HEK293 (cell line): ENCODE measurements around the gene ADAMTS2.

Experiments
- CTCF ChIA-PET: fragments of 350-600 bp; formaldehyde crosslinking; extraction: SDS; loops from one replicate; lab custom pipeline; 2021; ENCODE audit warnings: antibody characterized with exemption; lab: Yijun Ruan, JAX
- POLR2A ChIA-PET: fragments of 300-600 bp; formaldehyde crosslinking; extraction: SDS; loops from one replicate; lab custom pipeline; 2020; ENCODE audit warnings: antibody characterized with exemption, inconsistent platforms; lab: Yijun Ruan, JAX
- H3K27ac ChIP-seq: fragments of 200-500 bp; sonication (Bioruptor generic); 2 replicates; pipeline ENCODE4 v1.5.1; 2014; ENCODE audit warnings: low read depth, low read length, control low read depth, inconsistent platforms; ENCODE audit errors: extremely low read depth
- H3K36me3 ChIP-seq, 2 experiments: fragments of 200-500 bp in 1 of 2; sonication (Bioruptor generic) in 1 of 2; 1 replicate in 1 of 2; 2 replicates in 1 of 2; pipeline ENCODE4 v1.5.1; 2014 to 2017; ENCODE audit warnings: inconsistent platforms in 2 of 2, low read length in 2 of 2; ENCODE audit not compliant: control insufficient read depth in 2 of 2, insufficient read depth in 1 of 2
- H3K4me1 ChIP-seq: fragments of 200-500 bp; sonication (Bioruptor generic); 2 replicates; pipeline ENCODE4 v1.5.1; 2014; ENCODE audit warnings: mild to moderate bottlenecking, low read length, inconsistent platforms; ENCODE audit not compliant: control insufficient read depth, insufficient read depth
- H3K4me3 ChIP-seq: 2 replicates; pipeline ENCODE4 v1.5.1; 2011; ENCODE audit warnings: low read depth, mild to moderate bottlenecking, control low read depth, low read length, moderate library complexity
- H3K9me3 ChIP-seq: fragments of 200-500 bp; sonication (Bioruptor generic); 2 replicates; pipeline ENCODE4 v1.5.1; 2014; ENCODE audit warnings: low read depth, low read length, inconsistent platforms; ENCODE audit not compliant: control insufficient read depth, insufficient read depth
- FEZF1 ChIP-seq: fragments of 450-650 bp; formaldehyde crosslinking; IDR thresholded peaks from 2 replicates; pipeline ENCODE4 v1.5.1; 2016; ENCODE audit warnings: missing biosample characterization, missing genetic modification characterization
- GLIS1 ChIP-seq: fragments of 450-650 bp; formaldehyde crosslinking; IDR thresholded peaks from 2 replicates; pipeline ENCODE4 v1.5.1; 2016; ENCODE audit warnings: missing biosample characterization, missing genetic modification characterization
- ZBTB11 ChIP-seq: fragments of 450-650 bp; formaldehyde crosslinking; conservative IDR thresholded peaks from 2 replicates; pipeline ENCODE4 v1.5.1; 2016; ENCODE audit warnings: low read depth, missing biosample characterization, missing genetic modification characterization
- ZBTB26 ChIP-seq: fragments of 450-650 bp; formaldehyde crosslinking; optimal IDR thresholded peaks from 2 replicates; pipeline ENCODE3; 2016; ENCODE audit warnings: missing biosample characterization, mild to moderate bottlenecking, missing genetic modification characterization
- ZNF19 ChIP-seq: fragments of 450-650 bp; formaldehyde crosslinking; IDR thresholded peaks from 2 replicates; pipeline ENCODE4; 2016; ENCODE audit warnings: missing biosample characterization, missing genetic modification characterization, low read depth
- ZNF26 ChIP-seq: fragments of 450-650 bp; formaldehyde crosslinking; IDR thresholded peaks from 2 replicates; pipeline ENCODE4 v1.5.1; 2016; ENCODE audit warnings: missing biosample characterization, missing genetic modification characterization
- ZNF266 ChIP-seq: fragments of 450-650 bp; formaldehyde crosslinking; IDR thresholded peaks from 2 replicates; pipeline ENCODE4 v1.5.1; 2016; ENCODE audit warnings: missing biosample characterization, missing genetic modification characterization, low read depth
- ZNF350 ChIP-seq: fragments of 450-650 bp; formaldehyde crosslinking; IDR thresholded peaks from 2 replicates; pipeline ENCODE4 v1.5.0; 2017; ENCODE audit warnings: missing biosample characterization, mild to moderate bottlenecking, missing genetic modification characterization
- ZNF362 ChIP-seq: fragments of 450-650 bp; formaldehyde crosslinking; IDR thresholded peaks from 2 replicates; pipeline ENCODE4 v1.5.1; 2016; ENCODE audit warnings: missing biosample characterization, missing genetic modification characterization
- ZNF518A ChIP-seq: fragments of 450-650 bp; formaldehyde crosslinking; conservative IDR thresholded peaks from 2 replicates; pipeline ENCODE4 v1.5.1; 2016; ENCODE audit warnings: low read depth, missing biosample characterization, missing genetic modification characterization
- ZNF664 ChIP-seq: fragments of 450-650 bp; formaldehyde crosslinking; IDR thresholded peaks from 2 replicates; pipeline ENCODE4 v1.5.1; 2016; ENCODE audit warnings: missing biosample characterization, missing genetic modification characterization
- ZNF701 ChIP-seq: fragments of 450-650 bp; formaldehyde crosslinking; IDR thresholded peaks from 2 replicates; pipeline ENCODE4 v1.5.1; 2016; ENCODE audit warnings: missing biosample characterization, missing genetic modification characterization

ADAMTS2 gene

GRCh38 chr5:179222246-179223017, 122.8 kb downstream of the ADAMTS2 start:
- Histone ChIP-seq H3K4me1 (no peaks in the 10 kb centered on the region), H3K4me3 (no peak overlapping the region), H3K27ac (no peak overlapping the region), H3K9me3 (no peaks in the 10 kb centered on the region), H3K36me3 (no peaks in the 10 kb centered on the region)
- CTCF ChIA-PET = no interaction called here
- TF ChIP-seq ZBTB11 (tag by site-specific recombination) = no peak
- TF ChIP-seq ZNF518A = no peak
- no peak for TF ChIP-seq FEZF1
- no peak for TF ChIP-seq ZNF701
- TF ChIP-seq ZNF266 (tag by site-specific recombination) = no peak
- TF ChIP-seq ZNF19 (tag by site-specific recombination) = no peak
- TF ChIP-seq ZNF362 = no peak
- no peak for TF ChIP-seq ZBTB26
- no peak for TF ChIP-seq ZNF26
- TF ChIP-seq ZNF350 (tag by site-specific recombination) = no peak
- POLR2A ChIA-PET = no interaction called here

- Histone ChIP-seq H3K4me1 (no peaks in the 10 kb centered on the region), H3K4me3 (no peak overlapping the region), H3K27ac (no peak overlapping the region), H3K36me3 (no peaks in the 10 kb centered on the region), H3K9me3 (no peaks in the 10 kb centered on the region)
- ChIA-PET POLR2A (no interaction called here), CTCF (no interaction called here)
- TF ChIP-seq ZNF664 (tag by site-specific recombination) (no peak), GLIS1 (0 out of 2 replicates have a peak, but pooled peaks have one; percentile 3)
Observed at GRCh38 chr5:179221877-179222220, 123.4 kb downstream of the ADAMTS2 start.
